Kidney tubule cell (primary cell): ENCODE measurements around the gene SLC49A3.
"Not testable (repeated sequence)": the region's sequence is repeated elsewhere in the genome, so short reads cannot be mapped to it uniquely, and the experiment has no call there.

ENCODE experiments used
- DNase-seq: peaks from one replicate; pipeline ENCODE4 v3.0.0-alpha.2; 2018; ENCODE audit warnings: low spot score

Gene SLC49A3

DNA sequence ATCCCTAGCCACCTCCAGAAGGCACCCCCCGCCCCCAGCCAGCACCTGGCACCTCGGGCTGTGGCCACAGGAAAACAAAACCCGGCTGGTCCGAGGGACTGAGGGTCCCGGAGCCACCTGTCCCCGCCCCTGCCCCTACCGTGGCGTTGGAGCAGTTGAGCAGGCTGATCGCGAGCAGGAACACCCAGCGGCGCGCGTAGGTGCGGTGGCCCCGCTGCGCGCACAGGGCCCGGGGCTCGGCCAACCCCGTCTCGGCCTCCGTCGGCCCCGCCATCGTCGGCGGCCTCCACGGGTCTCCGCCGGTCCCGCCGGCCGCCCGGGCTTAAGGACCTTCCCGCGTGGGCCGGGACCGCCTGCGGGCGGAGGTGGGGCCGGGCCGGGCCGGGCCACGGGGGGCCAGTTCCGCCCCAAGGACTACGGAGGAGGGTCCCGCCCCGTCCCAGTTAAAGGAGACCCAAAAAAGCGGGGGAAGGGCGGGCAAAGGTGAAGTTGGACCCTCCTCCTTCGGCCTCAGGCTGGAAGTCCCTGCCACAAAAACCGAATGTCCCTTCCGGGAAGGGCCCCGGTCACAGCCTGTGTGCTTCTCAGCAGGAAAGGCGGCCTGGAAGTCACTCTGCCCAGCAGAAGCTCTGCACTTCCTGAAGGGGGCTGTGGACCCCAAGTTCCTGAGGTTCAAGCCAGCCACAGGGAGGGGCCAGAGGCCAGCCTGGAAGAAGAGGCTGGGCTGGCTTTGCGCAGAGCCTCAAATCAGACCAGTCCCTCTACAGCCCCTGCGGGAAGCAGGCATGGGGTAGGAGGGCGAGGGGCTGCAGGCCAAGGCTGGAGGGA lies at the start of gene SLC49A3:
Gene SLC49A3 (minus strand): TSS at position 298 of the 828 bp plus-strand sequence. CDS start 24 bp downstream, at position 274.
- DNase-seq: peak; percentile 26

- not testable (repeated sequence) for DNase-seq
These were observed 47.6 kb upstream of the SLC49A3 start for GRCh38 chr4:736561-736960.

- no peak for DNase-seq
These were observed 46.6 kb upstream of the SLC49A3 start for GRCh38 chr4:735583-735982.

DNA sequence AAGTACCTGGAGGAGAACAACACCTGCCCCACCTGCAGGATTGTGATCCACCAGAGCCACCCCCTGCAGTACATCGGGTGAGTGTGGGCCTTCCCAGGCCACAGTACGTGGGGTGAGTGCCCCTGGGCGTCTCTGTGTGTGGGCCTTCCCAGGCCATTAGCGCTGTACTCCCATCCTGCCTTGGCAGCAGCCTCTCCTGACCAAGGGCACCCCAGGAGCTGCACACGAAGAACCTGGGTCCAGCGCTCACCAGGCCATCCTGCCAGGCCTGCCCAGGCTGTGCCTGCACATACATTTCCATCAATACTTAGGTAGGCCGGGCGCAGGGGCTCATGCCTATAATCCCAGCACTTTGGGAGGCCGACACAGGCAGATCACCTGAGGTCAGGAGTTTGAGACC lies 46.0 kb upstream of the SLC49A3 start:
- DNase-seq: no peak

DNA sequence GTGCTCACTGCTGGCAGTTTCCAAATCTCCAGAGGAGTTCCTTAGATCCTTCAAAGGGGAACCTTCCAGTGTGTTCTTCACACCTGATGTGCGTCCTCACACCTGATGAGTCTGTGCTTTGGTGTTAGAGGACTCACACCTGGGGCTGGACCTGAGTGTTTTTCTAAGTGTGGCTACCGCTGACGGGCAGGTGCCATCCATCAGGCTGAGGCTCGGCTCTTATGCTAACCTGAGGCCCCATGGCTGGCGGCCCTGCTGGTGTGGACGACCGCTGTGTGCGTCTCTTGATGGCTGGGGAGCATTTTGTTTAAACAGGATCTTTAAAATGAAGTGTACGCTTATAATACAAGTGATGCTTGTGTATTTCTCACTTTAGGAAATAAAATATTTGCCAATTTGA lies 45.1 kb upstream of the SLC49A3 start:
- DNase-seq: no peak

- DNase-seq: no peak
These were observed 44.7 kb upstream of the SLC49A3 start for GRCh38 chr4:733631-733980.

DNA sequence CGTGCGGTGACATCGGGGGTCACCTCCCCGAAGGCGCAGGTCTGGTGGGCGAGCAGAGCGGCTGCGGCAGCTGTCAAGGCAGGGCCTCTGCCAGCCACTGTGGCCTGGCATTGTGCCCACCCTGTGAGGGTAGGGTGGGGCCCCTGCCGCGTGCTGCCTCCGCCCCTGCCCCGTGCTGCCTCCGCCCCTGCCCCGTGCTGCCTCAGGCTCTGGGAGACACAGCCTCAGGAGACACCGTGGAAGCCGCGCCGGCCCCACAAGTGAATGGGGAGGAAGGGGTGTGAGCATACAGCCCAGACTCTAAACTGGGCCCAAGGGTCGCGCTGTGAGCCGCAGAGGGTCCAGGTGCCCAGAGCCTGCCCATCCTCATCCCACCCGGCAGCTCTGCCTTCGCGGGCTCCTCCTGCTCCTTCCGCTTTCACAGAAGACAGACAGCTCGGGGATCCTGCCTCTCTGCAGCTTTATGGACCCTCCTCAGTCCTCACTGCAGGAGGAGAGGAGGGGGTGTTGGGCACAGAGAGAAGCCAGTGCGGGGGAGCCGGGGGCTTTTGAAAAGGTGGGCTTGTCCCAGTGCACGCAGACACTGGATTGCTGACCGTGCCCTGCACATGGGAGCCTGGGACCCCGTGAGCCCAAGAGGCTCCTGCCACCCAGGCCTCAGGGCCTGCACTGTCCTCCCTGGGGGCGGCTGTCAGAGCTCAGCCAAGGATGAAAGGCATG lies 44.1 kb upstream of the SLC49A3 start:
- no peak for DNase-seq

GRCh38 chr4:732486-732885 lies 43.5 kb upstream of the SLC49A3 start:
- DNase-seq: no peak

DNA sequence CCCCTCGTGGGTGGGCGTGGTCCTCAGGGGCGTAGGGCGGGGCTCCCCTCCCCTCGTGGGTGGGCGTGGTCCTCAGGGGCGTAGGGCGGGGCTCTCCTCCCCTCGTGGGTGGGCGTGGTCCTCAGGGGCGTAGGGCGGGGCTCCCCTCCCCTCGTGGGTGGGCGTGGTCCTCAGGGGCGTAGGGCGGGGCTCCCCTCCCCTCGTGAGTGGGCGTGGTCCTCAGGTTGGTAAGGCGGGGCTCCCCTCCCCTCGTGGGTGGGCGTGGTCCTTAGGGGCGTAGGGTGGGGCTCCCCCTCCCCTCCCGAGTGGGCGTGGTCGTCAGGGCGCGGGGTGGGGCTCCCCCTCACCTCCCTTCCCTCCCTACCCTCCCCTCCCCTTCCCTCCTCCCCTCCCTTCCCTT lies 43.0 kb upstream of the SLC49A3 start:
- not testable (repeated sequence) for DNase-seq

GRCh38 chr4:730946-731904 lies 42.3 kb upstream of the SLC49A3 start:
- DNase-seq: not testable (repeated sequence)

DNA sequence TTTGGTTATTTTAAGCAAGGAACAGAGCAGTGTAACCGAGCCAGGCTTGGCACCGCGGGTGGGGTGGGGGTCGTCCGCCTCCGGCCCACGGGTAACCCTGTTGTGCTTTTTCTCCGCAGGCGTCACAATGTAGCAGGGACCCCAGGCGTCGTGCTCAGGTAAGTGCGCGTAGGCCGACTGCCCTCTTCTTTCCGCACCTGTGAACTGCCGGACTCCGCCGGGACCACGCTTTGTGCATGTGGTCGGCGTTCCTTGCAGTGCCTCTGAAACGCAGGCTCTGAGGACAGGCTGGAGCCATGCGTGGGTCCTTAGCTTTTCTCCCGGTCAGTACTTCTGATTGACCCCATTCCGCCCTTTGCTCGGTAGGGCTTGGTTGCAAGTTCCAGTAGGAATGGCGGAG lies 41.6 kb upstream of the SLC49A3 start:
- DNase-seq: no peak

- DNase-seq: no peak
These were observed 40.7 kb upstream of the SLC49A3 start for GRCh38 chr4:729336-730315.

DNA sequence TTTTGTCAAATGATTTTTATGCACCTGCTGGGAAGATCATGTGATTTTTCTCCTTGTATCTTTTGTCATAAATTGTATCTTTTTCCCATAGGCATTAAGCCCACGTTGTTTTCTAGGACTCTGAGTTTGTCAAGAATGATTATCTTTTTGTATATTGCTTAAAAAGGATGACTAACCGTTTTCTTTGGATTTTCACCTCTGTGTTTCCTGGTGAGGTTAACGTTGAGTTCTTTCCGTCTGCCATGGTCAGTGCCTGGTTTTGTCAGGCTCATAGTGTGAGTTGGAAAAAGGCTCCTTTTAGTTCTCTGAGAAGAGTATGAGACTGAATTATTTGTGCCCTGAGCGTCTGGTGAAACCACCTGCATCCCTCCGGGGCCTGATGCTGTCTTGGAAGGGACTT lies 38.6 kb upstream of the SLC49A3 start:
- peak; percentile 42 for DNase-seq

- no peak for DNase-seq
These were observed 37.9 kb upstream of the SLC49A3 start for GRCh38 chr4:726838-727237.

DNA sequence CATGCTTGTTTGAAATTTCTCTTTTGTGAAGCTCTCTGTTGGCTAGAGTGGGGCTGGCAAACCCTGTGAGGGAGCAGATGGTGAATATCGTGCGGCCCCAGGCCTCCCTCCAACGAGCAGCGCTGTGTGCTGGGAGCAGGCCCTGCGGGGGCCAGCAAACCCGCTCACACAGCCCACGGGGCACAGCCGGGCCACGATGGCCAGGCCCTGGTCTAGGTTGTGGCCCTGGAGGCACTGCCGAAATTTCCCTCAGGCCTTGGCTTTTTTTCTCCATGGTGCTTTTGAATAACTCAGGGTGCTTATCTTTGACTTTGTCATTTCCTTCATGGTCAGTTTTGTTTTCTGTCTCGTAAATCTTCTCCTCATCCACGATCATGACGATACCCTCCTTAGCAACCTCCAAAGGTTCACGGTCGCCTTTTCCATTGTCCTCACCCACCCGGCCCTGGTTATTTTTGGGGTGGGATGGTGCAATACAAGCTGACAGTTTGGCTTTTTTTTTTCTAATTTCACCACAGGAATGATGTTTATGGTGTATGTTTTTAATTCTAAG lies 37.4 kb upstream of the SLC49A3 start:
- DNase-seq: no peak

DNA sequence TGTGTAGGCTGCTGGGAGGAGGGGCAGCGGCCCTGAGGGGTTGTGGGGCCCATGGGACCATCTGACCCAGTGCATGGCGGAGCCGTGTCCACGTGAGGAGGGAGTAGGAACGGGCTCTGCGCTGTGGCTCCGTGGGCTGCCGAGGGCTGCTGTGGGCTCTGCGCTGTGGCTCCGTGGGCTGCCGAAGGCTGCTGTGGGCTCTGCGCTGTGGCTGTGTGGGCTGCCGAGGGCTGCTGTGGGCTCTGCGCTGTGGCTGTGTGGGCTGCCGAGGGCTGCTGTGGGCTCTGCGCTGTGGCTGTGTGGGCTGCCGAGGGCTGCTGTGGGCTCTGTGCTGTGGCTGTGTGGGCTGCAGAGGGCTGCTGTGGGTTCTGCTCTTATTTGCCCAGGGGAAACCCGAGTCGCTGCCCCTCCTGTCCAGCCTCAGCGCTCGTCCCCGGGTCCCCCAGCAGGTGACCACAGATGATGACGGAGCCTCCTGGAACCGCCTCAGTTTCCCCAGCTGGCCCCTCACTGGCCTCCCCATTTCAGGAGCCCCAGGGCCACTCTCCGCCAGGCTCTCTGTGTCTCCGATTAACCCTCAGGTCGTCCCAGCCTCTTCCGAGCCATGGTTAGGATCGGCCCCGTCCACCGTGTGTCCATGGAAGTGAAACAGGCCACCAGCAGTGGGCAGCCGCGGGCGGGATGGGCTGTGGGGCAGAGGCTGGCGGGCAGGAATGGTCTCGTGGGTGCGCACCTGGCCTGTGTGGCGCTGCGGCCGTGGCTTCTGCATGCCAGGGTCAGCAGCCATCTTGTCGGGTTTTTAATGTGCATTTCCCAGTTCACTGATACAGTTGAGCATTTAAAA lies 36.7 kb upstream of the SLC49A3 start:
- no peak for DNase-seq

- DNase-seq: no peak
These were observed 35.0 kb upstream of the SLC49A3 start for GRCh38 chr4:723751-724530.

DNA sequence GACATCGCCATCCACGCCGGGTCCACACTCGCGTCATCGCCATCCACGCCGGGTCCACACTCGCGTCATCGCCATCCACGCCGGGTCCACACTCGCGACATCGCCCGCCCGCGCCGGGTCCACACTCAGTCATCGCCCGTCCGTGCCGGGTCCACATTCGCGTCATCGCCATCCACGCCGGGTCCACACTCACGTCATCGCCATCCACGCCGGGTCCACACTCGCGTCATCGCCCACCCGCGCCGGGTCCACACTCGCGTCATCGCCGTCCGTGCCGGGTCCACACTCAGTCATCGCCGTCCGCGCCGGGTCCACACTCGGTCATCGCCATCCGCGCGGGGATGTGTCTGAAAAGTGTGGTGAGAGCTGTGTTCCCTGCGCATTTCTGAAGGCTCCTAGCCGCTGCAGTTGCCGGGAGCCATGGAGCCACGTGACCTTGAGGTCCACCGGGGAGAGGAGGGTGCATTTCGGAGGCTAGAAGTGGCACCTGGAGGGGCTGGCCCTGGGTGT lies 34.0 kb upstream of the SLC49A3 start:
- no peak for DNase-seq
